Prostate gland (tissue), 2 donors: Measurements from ENCODE around the gene MDH1B.

Experiments used
- POLR2A ChIP-seq: fragments of 450-650 bp; IDR thresholded peaks from one replicate; pipeline ENCODE4 v1.6.1; 2016; ENCODE audit warnings: antibody characterized with exemption, mild to moderate bottlenecking
- TF ChIP-seq, protein P1 (sequence below), 4 experiments: fragments of 200-600 bp in 2 of 4; fragments of 450-650 bp in 2 of 4; sonication (generic) in 2 of 4; IDR thresholded peaks; 1 replicate in 3 of 4; 2 replicates in 1 of 4; pipeline ENCODE4 v1.5.1; 2016 to 2019; ENCODE audit warnings: antibody characterized with exemption in 4 of 4, mild to moderate bottlenecking in 2 of 4, moderate library complexity in 2 of 4

DNA sequence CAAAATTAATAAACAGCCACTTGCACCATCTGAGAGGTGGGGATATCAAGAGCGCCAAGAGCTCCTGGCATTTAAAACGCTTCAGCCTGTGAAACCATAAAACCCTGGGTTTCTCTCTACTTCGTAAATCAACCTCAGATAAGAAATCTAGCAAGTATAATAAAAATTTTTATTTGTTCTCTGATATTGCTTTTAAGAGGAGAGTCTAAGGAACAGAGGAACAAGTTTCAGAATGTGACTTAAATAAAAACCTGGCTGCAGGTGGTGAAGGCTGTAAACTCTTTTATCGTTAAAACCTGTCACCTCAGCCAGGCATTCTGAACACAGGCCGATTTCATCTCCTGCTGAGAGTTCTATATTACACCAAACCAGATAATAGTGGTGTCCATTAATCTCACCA, 56.8 kb downstream of the MDH1B start:
- TF ChIP-seq, protein P1, sequence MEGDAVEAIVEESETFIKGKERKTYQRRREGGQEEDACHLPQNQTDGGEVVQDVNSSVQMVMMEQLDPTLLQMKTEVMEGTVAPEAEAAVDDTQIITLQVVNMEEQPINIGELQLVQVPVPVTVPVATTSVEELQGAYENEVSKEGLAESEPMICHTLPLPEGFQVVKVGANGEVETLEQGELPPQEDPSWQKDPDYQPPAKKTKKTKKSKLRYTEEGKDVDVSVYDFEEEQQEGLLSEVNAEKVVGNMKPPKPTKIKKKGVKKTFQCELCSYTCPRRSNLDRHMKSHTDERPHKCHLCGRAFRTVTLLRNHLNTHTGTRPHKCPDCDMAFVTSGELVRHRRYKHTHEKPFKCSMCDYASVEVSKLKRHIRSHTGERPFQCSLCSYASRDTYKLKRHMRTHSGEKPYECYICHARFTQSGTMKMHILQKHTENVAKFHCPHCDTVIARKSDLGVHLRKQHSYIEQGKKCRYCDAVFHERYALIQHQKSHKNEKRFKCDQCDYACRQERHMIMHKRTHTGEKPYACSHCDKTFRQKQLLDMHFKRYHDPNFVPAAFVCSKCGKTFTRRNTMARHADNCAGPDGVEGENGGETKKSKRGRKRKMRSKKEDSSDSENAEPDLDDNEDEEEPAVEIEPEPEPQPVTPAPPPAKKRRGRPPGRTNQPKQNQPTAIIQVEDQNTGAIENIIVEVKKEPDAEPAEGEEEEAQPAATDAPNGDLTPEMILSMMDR (IDR thresholded peaks at IDR 0.05) = no peak
- TF ChIP-seq POLR2A = no peak
